ENCODE measurements around the gene YBEY.

GRCh38 chr21:46243325-46243724 lies 42.8 kb upstream of the YBEY start:
- TF ChIP-seq CTCF (conservative IDR thresholded peaks at IDR 0.05 in 1 of 2, IDR thresholded peaks at IDR 0.05 in 1 of 2; ENCODE audit: extremely low read depth in 1 of 2, insufficient read depth in 1 of 2, low read depth in 1 of 2, low read length in 2 of 2) (no peak), EZH2 (IDR thresholded peaks at IDR 0.05; ENCODE audit: borderline replicate concordance, low read length) (no peak)
